GM18507 (cell line): ENCODE data around the gene OR2J3.
"Not testable (repeated sequence)": the region's sequence is repeated elsewhere in the genome, so short reads cannot be mapped to it uniquely, and the experiment has no call there.

ENCODE experiments used
- DNase-seq: peaks from one replicate; pipeline ENCODE4 v3.0.0; 2011; ENCODE audit warnings: low read depth; ENCODE audit not compliant: insufficient read length; ENCODE audit errors: extremely low spot score
- FAIRE-seq: peaks from 2 replicates; lab custom pipeline; 2011; peaks lifted over from hg19 to GRCh38; lab: Jason Lieb, UNC

OR2J3 gene

GRCh38 chr6:29107758-29108157, at the start of gene OR2J3:
Gene OR2J3 (plus strand): TSS chr6:29108058. CDS start chr6:29111891, 3,833 bp downstream.
- DNase-seq (no peak), FAIRE-seq (no peak)

GRCh38 chr6:29071831-29072723, 35.8 kb upstream of the OR2J3 start:
- FAIRE-seq (peak; percentile 56), DNase-seq (no peak)

GRCh38 chr6:29079203-29079602, 28.7 kb upstream of the OR2J3 start:
- DNase-seq: no peak
- no peak for FAIRE-seq

- FAIRE-seq: no peak
- DNase-seq: no peak
Observed at GRCh38 chr6:29081312-29081711, 26.5 kb upstream of the OR2J3 start.

GRCh38 chr6:29082457-29082856, 25.4 kb upstream of the OR2J3 start:
- DNase-seq (no peak), FAIRE-seq (no peak)

- FAIRE-seq (no peak), DNase-seq (no peak)
Observed at GRCh38 chr6:29087213-29087612, 20.6 kb upstream of the OR2J3 start, which contains the start of gene OR2B3. Gene OR2B3 (minus strand): TSS chr6:29087313. CDS start chr6:29087248, 65 bp downstream.

- DNase-seq (no peak), FAIRE-seq (no peak)
Observed at GRCh38 chr6:29092957-29093356, 14.9 kb upstream of the OR2J3 start.

- no peak for DNase-seq
- no peak for FAIRE-seq
Observed at GRCh38 chr6:29097803-29098202, 10.1 kb upstream of the OR2J3 start.

- no peak for DNase-seq
- FAIRE-seq: no peak
Observed at GRCh38 chr6:29099190-29099589, 8.7 kb upstream of the OR2J3 start, which contains the start of gene OR2J1. Gene OR2J1 (plus strand): TSS chr6:29099490. CDS start chr6:29100943, 1,453 bp downstream.

GRCh38 chr6:29112135-29112534, 4.3 kb downstream of the OR2J3 start:
- no peak for DNase-seq
- no peak for FAIRE-seq

- FAIRE-seq, DNase-seq: not testable (repeated sequence)
Observed at GRCh38 chr6:29114964-29115363, 7.1 kb downstream of the OR2J3 start.

- FAIRE-seq (no peak), DNase-seq (no peak)
Observed at GRCh38 chr6:29129326-29130012, 21.6 kb downstream of the OR2J3 start.

GRCh38 chr6:29130644-29131043, 22.8 kb downstream of the OR2J3 start:
- FAIRE-seq (no peak), DNase-seq (no peak)

- FAIRE-seq (no peak), DNase-seq (no peak)
Observed at GRCh38 chr6:29131691-29132090, 23.8 kb downstream of the OR2J3 start.

GRCh38 chr6:29137724-29138123, 29.9 kb downstream of the OR2J3 start:
- no peak for DNase-seq
- FAIRE-seq: no peak

GRCh38 chr6:29141606-29142005, 33.7 kb downstream of the OR2J3 start:
- FAIRE-seq (no peak), DNase-seq (no peak)

- no peak for DNase-seq
- FAIRE-seq: no peak
Observed at GRCh38 chr6:29142309-29142708, 34.5 kb downstream of the OR2J3 start.

- FAIRE-seq: no peak
- no peak for DNase-seq
Observed at GRCh38 chr6:29146179-29146578, 38.3 kb downstream of the OR2J3 start.

- no peak for DNase-seq
- no peak for FAIRE-seq
Observed at GRCh38 chr6:29147074-29147473, 39.2 kb downstream of the OR2J3 start.

- FAIRE-seq, DNase-seq: not testable (repeated sequence)
Observed at GRCh38 chr6:29149444-29149843, 41.6 kb downstream of the OR2J3 start.
